HG02981 (cell line): ENCODE measurements around the gene ADAMTS15.
"Not testable (repeated sequence)": the region's sequence is repeated elsewhere in the genome, so short reads cannot be mapped to it uniquely, and the experiment has no call there.

Experiments
- ATAC-seq: cut with Tn5 transposase; IDR thresholded peaks from one replicate; pipeline ENCODE4 v1.9.1; 2021; ENCODE audit warnings: mild to moderate bottlenecking, moderate library complexity; ENCODE audit not compliant: unreplicated experiment

ADAMTS15 gene

DNA sequence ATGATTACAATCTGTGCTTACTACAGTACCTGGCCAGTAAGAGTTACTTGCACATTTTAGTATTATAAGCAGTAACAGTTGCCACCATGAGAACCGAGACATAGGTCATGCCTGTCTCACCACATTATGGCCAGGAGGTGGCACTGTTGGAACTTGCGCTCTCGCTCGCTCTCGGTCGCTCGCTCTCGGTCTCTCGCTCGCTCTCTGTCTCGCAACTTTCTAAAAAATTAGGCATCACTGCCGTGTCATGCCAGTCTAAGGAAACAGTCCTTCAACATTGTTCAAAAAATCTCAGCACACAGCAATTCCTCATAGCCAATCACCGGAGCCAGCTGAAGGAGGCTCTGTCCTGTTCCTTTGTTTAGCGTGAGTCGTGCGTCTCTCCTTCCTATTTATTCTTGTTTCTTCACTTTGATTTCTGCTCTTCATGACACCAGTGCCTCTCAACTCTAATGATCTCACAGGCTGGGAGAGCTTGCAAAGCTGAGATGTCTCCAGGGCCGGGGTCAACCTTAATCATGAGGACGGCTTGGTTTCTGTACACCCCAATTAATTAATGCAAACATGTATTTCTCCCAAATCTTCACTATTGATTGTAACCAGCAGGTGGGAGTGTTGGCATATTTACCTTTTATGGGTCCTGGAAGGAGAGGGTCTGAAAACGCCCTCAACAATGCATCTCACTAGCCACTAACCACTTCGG is 13.8 kb upstream of the ADAMTS15 start:
- ATAC-seq, result peak; percentile 86

GRCh38 chr11:130435671-130436070 is 12.8 kb upstream of the ADAMTS15 start:
- no peak for ATAC-seq

- no peak for ATAC-seq
These were observed 12.3 kb upstream of the ADAMTS15 start for GRCh38 chr11:130436171-130436570.

DNA sequence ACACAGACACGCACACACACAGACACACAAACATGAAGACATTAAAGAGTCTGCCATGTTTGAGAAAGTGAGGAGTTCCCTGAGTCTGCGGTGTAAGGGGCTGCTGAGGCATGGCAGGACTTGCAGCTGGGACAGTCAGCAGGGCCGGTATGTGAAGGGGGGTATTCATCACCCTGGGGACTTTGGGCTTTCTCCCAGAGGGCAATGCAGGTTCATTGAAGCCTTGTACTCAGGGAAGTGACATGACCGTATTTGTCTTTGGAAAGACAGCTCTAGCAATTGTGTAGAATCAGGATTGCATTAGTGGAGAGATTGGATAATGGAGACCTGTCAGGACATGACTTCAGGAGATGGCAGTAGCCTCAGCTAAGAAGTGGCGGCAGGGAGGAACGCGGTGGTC is 10.6 kb upstream of the ADAMTS15 start:
- no peak for ATAC-seq

DNA sequence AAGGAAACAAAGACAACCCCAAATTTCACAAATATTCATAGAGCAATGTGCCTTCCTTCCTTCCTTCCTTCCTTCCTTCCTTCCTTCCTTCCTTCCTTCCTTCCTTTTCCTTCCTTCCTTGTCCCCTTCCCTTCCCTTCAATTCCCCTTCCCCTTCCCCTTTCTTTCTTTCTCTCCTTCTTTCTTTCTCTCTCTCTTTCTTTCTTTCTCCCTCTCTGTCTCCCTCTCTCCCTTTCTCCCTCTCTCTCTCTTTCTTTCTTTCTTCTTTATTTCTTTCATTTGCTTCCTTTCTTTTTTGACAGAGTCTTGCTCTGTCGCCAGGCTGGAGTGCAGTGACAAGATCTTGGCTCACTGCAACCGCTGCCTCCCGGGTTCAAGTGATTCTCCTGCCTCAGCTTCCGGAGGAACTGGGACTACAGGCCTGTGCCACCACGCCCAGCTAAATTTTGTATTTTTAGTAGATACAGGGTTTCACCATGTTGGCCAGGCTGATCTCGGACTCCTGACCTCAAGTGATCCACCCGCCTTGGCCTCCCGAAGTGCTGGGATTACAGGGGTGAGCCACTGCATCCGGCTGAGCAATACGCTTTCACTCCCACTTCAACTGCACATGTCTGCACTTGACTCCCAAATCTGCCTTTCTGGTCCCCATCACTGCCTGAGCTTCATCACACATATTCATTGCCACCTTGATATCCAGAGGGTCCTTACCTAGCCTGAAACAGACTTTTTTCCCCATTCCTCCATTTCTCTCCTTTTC is 9.9 kb upstream of the ADAMTS15 start:
- not testable (repeated sequence) for ATAC-seq

DNA sequence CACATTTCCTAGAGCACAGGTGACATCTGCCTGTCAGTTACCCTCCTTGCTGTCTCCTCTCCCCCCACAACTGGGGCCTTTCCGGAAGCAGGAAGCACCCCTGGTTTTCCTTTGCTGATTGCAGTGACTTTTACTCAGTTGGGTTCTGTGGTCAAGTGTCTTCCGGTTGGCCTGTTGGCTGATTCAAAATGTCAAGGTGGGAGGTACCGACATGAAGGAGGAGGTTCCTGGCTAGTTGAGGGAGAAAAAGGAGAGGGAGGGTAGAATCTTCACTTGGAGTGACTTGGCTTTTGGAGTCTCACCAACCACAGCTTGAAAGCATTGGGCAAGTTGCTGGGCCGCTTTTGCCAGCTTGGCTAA is 9.3 kb upstream of the ADAMTS15 start:
- no peak for ATAC-seq

DNA sequence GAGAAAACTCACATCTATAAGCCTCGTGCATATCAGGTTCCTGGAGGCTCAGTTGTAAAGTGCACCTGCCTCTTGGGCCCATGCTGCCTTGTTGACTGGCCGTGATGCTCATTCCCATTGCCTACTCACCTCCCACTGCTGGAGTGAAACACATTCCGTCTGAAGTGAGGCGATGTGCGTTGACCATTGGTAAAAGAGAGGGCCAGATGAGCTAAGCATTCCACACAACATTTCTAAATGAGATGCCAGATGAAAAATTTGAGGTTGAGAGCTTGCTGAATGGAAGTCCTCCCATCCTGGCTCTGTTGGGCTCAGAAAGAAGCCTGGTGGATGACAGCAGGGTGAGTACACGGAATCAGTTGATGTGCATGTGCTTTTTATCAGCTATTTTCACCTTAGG is 8.6 kb upstream of the ADAMTS15 start:
- no peak for ATAC-seq

- ATAC-seq, result no peak
These were observed 6.7 kb upstream of the ADAMTS15 start for GRCh38 chr11:130441719-130442118.

DNA sequence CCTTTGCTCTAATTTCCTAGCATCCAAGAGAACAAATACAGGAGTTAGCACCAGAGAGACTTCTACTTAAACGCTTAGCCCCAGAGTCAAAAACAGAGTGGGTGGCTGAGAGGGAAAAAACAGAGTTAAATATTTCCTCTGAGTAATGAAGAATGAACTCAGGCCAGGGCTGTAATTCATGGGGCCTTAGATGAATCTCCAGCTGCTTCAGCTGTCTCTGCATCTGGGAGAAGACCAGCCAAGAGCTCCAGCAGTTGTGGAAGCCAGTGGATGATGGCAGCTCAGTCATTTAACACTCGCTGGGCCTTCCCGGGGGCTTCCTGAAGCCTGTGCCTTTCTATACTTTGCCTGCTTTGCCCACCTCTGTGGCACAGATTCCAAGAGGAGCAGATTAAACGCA is 5.7 kb upstream of the ADAMTS15 start:
- no peak for ATAC-seq

- no peak for ATAC-seq
These were observed 2.7 kb upstream of the ADAMTS15 start for GRCh38 chr11:130445788-130446187.

GRCh38 chr11:130448039-130448415 is 418 bp upstream of the ADAMTS15 start:
- no peak for ATAC-seq

DNA sequence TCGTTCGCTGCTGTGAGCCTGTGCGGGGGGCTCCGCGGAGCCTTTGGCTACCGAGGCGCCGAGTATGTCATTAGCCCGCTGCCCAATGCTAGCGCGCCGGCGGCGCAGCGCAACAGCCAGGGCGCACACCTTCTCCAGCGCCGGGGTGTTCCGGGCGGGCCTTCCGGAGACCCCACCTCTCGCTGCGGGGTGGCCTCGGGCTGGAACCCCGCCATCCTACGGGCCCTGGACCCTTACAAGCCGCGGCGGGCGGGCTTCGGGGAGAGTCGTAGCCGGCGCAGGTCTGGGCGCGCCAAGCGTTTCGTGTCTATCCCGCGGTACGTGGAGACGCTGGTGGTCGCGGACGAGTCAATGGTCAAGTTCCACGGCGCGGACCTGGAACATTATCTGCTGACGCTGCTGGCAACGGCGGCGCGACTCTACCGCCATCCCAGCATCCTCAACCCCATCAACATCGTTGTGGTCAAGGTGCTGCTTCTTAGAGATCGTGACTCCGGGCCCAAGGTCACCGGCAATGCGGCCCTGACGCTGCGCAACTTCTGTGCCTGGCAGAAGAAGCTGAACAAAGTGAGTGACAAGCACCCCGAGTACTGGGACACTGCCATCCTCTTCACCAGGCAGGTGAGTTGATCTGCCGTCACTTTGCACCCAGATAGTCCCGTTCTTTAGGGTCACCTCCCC is 1.0 kb downstream of the ADAMTS15 start:
- ATAC-seq, result no peak

GRCh38 chr11:130449996-130450769 is 1.7 kb downstream of the ADAMTS15 start:
- no peak for ATAC-seq

GRCh38 chr11:130451231-130452019 is 3.0 kb downstream of the ADAMTS15 start:
- ATAC-seq, result no peak

DNA sequence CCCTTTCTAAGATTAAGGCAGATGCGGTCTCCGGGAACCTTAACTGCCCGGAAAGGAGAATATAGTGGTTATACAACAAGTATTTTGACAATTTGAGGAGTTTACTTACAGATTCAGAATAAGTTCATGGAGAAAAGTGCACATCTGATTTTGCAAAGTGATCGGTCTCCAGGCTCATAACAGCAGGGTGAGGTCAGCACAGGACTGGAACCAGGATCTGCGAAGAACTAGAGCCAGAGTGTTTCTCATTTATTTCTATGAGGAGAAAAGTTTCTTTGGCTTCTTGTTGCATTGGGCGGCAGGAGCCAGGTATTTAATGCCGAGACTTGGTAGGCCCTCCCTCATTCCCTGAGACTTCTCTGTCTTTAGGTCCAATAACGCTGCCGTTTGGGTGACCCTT is 3.7 kb downstream of the ADAMTS15 start:
- ATAC-seq, result no peak

- no peak for ATAC-seq
These were observed 4.5 kb downstream of the ADAMTS15 start for GRCh38 chr11:130452940-130453339.

- no peak for ATAC-seq
These were observed 6.2 kb downstream of the ADAMTS15 start for GRCh38 chr11:130454491-130455252.

GRCh38 chr11:130455483-130456127 is 7.2 kb downstream of the ADAMTS15 start:
- no peak for ATAC-seq

DNA sequence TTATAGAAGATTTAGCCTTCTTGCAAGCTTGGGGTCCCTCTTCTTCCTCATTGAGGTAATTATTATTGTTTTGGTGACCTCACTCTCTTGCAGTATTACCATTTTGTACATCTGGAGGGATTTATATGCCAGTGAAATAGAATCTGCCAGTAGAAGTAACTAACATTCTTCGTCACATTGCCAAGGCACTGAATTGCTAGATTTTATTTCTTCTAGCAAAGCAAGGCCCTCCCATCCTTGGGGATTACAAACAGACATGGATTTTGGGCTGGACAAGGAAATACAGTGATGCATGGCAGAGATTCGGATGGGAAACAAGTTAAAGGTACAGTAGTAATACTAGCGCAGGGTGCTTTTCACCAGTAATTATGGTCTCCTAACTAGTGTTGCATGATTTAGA is 7.8 kb downstream of the ADAMTS15 start:
- no peak for ATAC-seq
